ENCODE results near the gene PCGF3.

- no peak for TF ChIP-seq SUZ12 (IDR thresholded peaks at IDR 0.05; ENCODE audit: extremely low read depth, insufficient read depth, insufficient read length)
- no peak for TF ChIP-seq YY1 (IDR thresholded peaks at IDR 0.05; ENCODE audit: insufficient read depth, insufficient read length)
- no peak for TF ChIP-seq ZNF274 (IDR thresholded peaks at IDR 0.05; ENCODE audit: low read depth, low read length)
Measured at GRCh38 chr4:684623-685327, 20.9 kb upstream of the PCGF3 start.
